SK-N-MC (cell line): Measurements from ENCODE around the gene INPP4B.
A peak's percentile ranks its signal among the peaks of the same experiment; 100 is the strongest.

Experiments
- DNase-seq: peaks from one replicate; pipeline ENCODE4 v3.0.0-alpha.2; 2011; ENCODE audit warnings: low read depth, low spot score
- H3K27ac ChIP-seq: fragments of 200-600 bp; sonication (generic); 2 replicates; pipeline ENCODE4 v1.5.1; 2016; ENCODE audit warnings: mixed run types
- H3K36me3 ChIP-seq: fragments of 200-600 bp; sonication (generic); 2 replicates; pipeline ENCODE4 v1.6.1; 2017; ENCODE audit warnings: antibody characterized with exemption, low read length, mixed read lengths; ENCODE audit not compliant: insufficient read depth
- H3K4me3 ChIP-seq: fragments of 200-600 bp; sonication (generic); 2 replicates; pipeline ENCODE4 v1.5.1; 2016
- H3K9ac ChIP-seq: fragments of 200-600 bp; sonication (generic); 2 replicates; pipeline ENCODE4 v1.8.0; 2017; ENCODE audit warnings: mixed run types, mixed read lengths; ENCODE audit not compliant: insufficient read length
- H3K9me3 ChIP-seq: fragments of 200-600 bp; sonication (generic); 2 replicates; pipeline ENCODE4 v1.6.1; 2017; ENCODE audit warnings: low read depth, mild to moderate bottlenecking, antibody characterized with exemption, low read length, moderate library complexity, mixed read lengths
- EZH2 ChIP-seq: fragments of 200-600 bp; sonication (generic); IDR thresholded peaks from one replicate; pipeline ENCODE4 v1.6.1; 2017; ENCODE audit warnings: antibody characterized with exemption
- FOXP2 ChIP-seq: optimal IDR thresholded peaks from 2 replicates; pipeline ENCODE3; 2011; ENCODE audit warnings: mild to moderate bottlenecking, moderate library complexity; ENCODE audit not compliant: insufficient read depth; ENCODE audit errors: extremely low read length, control extremely low read depth
- POLR2AphosphoS5 ChIP-seq: IDR thresholded peaks from 2 replicates; pipeline ENCODE4 v1.6.1; 2012; ENCODE audit warnings: mild to moderate bottlenecking, low read depth, low read length, borderline replicate concordance

The INPP4B gene

DNA sequence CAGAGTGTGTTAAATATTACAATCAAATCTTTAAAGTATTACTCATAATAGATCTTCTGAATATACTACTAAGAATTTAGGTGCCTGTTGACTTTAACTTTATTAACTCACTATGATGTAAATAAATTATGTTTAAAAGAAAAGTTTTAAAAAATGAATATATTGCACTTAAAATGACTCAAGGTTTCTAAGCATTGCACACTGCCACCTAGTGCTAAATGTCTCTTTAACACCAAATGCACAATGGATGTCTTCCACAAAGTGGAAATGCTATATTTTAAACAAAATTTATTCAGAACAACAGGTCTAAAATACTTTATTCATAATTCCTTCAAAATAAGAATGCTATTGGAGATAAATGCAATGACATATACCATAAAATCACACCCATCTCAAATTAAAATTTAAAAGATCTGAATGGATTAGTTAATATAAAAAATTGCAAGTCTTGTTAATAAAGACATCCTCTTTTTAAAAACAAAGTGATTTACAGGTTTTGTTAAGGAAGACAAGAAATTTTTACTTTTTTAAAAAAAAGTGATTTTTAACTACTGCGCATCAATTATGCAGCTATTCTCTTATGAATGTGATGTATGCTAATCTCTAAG, 5.5 kb downstream of the INPP4B start:
- Histone ChIP-seq H3K4me3 (no peak overlapping the region), H3K27ac (no peak overlapping the region), H3K36me3 (no peaks in the 10 kb centered on the region), H3K9me3 (no peaks in the 10 kb centered on the region), H3K9ac (no peak overlapping the region)
- TF ChIP-seq FOXP2 (no peak), POLR2AphosphoS5 (no peak), EZH2 (no peak)
- DNase-seq, result no peak

DNA sequence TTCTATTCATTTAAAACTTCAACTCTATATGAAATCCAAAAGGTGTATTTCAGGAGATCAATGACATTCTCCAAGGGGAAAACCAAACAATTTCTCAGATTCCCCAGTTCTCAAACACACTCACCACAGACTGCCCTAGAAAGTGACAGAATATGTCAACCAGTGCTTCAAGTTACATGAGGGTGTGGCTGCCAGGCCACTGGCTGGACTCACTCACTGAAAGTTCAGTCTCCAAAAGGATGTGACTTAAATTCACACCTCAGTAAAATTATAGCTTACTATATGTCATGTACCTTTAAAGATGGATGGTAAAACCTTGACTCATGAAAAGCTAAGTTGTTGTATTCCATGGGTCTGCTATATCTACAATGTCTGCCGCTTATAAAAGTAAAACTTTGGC, 7.3 kb downstream of the INPP4B start:
- Histone ChIP-seq H3K9me3 (no peaks in the 10 kb centered on the region), H3K27ac (no peak overlapping the region), H3K4me3 (no peak overlapping the region), H3K36me3 (no peaks in the 10 kb centered on the region), H3K9ac (no peak overlapping the region)
- TF ChIP-seq FOXP2 (no peak), POLR2AphosphoS5 (no peak), EZH2 (no peak)
- DNase-seq, result no peak

DNA sequence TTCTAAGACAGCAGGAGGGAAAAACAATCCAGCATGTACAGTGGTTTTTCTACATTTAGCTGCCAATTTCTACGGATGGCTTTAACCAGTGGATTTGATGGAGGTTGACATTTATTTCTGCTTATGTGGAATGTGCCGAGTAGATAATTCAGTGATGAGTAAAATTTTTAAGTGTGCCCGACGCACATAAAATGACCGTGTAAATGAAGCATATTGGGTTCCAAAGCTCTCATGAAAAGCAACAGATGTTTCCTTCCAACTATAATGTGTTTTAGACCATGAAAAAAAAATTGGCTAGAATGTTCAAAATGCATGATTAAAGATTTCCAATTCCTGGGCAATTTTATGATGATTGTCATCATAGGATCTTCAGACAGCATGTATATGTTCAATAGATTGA, 14.1 kb downstream of the INPP4B start:
- Histone ChIP-seq H3K4me3 (no peak overlapping the region), H3K9ac (no peak overlapping the region), H3K36me3 (no peaks in the 10 kb centered on the region), H3K27ac (no peak overlapping the region), H3K9me3 (no peaks in the 10 kb centered on the region)
- no peak for TF ChIP-seq EZH2
- no peak for TF ChIP-seq POLR2AphosphoS5
- TF ChIP-seq FOXP2, result no peak
- no peak for DNase-seq

DNA sequence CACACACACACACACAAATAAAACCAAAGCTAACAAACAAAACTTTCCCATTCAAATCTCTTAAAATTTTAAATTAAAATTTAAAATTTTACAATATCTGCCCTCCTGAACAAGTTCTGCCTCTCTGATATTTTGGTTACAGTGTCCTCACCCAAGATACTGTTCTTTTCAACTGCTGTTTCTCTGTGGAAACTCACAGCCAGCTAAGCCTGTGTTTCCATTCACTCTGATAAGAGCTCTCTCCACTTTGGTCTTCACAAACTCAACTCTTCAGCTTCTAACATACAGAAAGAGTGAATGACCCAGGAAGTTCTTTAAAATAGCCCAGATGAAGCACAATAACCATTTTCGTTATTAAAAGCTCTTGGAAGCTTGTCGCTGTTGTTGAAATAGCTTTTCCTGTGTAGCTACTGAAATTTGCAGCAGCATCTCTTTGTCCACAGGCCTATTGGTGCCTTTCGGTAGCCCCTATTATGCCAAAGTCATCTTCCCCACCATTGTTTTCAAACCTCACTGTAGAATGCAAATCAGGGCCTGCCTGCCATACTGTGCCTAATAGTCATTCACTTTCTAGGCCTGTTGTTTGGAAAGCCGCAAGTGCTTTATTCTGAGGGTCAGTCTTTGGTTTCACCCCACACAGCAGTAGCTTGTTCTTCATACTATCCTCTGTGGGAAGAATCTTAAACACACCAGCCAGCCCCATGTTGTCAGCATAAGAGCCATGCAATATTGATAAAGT, 19.4 kb downstream of the INPP4B start:
- Histone ChIP-seq H3K9ac (no peak overlapping the region), H3K27ac (no peak overlapping the region), H3K9me3 (no peaks in the 10 kb centered on the region), H3K36me3 (no peaks in the 10 kb centered on the region), H3K4me3 (no peak overlapping the region)
- no peak for DNase-seq
- TF ChIP-seq POLR2AphosphoS5, result no peak
- TF ChIP-seq EZH2, result no peak
- TF ChIP-seq FOXP2, result no peak

DNA sequence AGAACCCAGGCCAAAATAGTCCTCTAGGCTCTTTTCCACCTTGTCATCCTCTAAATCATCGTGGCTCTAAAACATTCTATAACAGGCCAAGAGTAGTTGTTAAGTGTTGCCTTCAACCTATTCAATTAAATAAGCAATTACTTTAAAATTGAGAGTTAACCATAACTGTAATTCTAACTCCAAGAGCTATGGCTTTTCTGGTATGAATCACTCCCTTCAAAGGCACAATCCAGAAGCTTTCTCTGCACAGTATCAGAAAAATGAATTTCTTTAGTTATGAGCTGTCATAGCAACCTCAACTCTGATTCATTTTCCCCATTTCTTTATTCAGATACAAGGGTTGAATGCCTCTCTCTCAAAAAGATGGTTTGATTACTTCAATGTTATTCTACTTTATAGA, 21.7 kb downstream of the INPP4B start:
- TF ChIP-seq POLR2AphosphoS5 (no peak), EZH2 (no peak), FOXP2 (no peak)
- DNase-seq, result no peak
- Histone ChIP-seq H3K27ac (no peak overlapping the region), H3K36me3 (no peaks in the 10 kb centered on the region), H3K9ac (no peak overlapping the region), H3K9me3 (no peaks in the 10 kb centered on the region), H3K4me3 (no peak overlapping the region)

DNA sequence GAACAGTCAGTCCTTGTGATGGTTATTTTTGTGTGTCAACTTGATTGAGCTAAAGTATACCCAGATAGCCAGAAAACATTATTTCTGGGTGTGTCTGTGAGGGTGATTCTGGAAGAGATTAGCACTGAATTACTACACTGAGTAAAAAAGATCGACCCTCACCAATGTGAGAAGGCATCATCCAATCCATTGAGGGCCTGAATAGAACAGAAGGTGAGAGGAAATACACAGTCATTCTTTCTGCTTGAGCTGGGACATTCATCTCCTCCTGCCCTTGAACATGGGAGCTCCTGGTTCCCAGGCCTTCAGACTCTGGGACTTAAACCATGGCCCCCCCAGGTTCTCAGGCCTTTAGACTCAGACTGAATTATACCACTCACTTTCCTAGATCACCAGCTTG, 22.3 kb downstream of the INPP4B start:
- Histone ChIP-seq H3K36me3 (no peaks in the 10 kb centered on the region), H3K4me3 (no peak overlapping the region), H3K9me3 (no peaks in the 10 kb centered on the region), H3K27ac (no peak overlapping the region), H3K9ac (no peak overlapping the region)
- TF ChIP-seq FOXP2, result no peak
- TF ChIP-seq EZH2, result no peak
- no peak for TF ChIP-seq POLR2AphosphoS5
- no peak for DNase-seq

DNA sequence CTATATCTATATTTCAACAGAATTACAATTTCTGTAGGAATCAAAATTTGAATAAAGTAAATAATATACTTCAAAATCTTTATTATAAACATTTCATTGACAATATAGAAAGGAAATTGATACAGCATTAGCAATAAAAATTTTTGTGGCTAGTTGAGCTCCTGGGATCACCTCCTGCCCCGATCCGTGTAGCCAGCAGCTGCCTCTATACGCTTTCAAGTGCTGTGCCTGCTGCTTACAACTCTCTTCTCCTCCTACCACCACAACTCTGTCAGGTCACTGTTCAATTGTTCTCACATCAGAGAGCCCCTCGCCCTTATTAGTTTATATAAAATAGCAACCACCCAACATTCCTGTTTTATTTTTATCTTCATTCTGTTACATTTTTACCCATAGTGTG, 27.6 kb downstream of the INPP4B start:
- Histone ChIP-seq H3K27ac (no peak overlapping the region), H3K4me3 (no peak overlapping the region), H3K9me3 (no peaks in the 10 kb centered on the region), H3K36me3 (no peaks in the 10 kb centered on the region), H3K9ac (no peak overlapping the region)
- TF ChIP-seq EZH2 (no peak), POLR2AphosphoS5 (no peak), FOXP2 (no peak)
- no peak for DNase-seq

DNA sequence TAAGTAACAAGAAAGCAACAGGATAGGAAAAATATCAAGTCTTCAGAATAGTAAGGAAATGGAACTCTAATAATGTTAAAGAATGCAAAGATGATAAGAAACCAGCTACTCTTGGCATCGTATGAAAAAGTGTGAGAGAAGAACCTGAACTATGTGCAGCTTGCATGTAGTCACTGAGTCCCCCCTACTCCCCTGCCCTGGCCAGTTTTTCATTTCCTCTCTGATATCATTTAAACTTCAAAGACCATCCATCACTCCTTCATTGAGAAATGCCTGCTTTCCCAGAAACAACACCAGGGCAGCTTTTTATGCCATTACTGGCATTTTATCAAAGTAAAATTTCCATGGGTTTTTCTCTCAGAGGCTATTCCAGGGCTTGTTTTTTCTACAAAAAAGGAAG, 28.1 kb downstream of the INPP4B start:
- Histone ChIP-seq H3K9ac (no peak overlapping the region), H3K27ac (no peak overlapping the region), H3K36me3 (no peaks in the 10 kb centered on the region), H3K9me3 (no peaks in the 10 kb centered on the region), H3K4me3 (peak overlapping the region; percentile 31; the same call in 1 of the 2 replicates)
- no peak for DNase-seq
- TF ChIP-seq POLR2AphosphoS5 (no peak), EZH2 (no peak), FOXP2 (no peak)

DNA sequence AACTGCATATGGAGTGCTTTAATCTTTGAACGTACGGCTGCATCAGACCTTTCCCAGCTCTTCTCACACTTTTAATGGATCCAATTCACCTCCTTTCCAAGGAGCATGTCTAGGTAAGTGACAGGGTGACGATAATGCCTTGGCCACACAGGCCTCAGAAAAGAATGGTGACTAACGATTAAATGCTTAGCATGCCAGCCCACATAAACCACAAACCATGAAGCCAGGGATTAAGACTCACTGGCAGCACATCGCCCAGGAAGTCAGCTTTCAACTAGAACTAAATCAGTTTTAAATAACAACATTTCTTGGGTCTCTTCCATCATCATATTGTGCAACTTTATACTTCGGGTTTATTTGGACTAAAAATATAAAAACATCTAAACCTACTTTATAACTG, 28.7 kb downstream of the INPP4B start:
- no peak overlapping the region for H3K9ac ChIP-seq
- no peak for DNase-seq
- H3K9me3 ChIP-seq, result no peaks in the 10 kb centered on the region
- H3K36me3 ChIP-seq, result no peaks in the 10 kb centered on the region
- H3K4me3 ChIP-seq, result peak overlapping the region; percentile 31; the same call in 1 of the 2 replicates
- TF ChIP-seq POLR2AphosphoS5, result no peak
- TF ChIP-seq EZH2, result no peak
- no peak for TF ChIP-seq FOXP2
- no peak overlapping the region for H3K27ac ChIP-seq
